MM.1S (cell line): ENCODE data around the gene FRMD7.

Source experiments
- DNase-seq: peaks from one replicate; pipeline ENCODE4 v3.0.0-alpha.2; 2015
- H2AFZ ChIP-seq: fragments of 300-600 bp; sonication (generic); 2 replicates; pipeline ENCODE4 v1.6.0; 2016; ENCODE audit warnings: antibody characterized with exemption, low read length
- H3F3A ChIP-seq: fragments of 300-600 bp; sonication (generic); 2 replicates; pipeline ENCODE4 v1.6.1; 2016; ENCODE audit warnings: mild to moderate bottlenecking, antibody characterized with exemption, low read length, moderate library complexity, mixed read lengths; ENCODE audit not compliant: insufficient read depth
- H3K27ac ChIP-seq: fragments of 300-600 bp; sonication (generic); 2 replicates; pipeline ENCODE4 v1.5.1; 2016; ENCODE audit warnings: mild to moderate bottlenecking, low read length
- H3K27me3 ChIP-seq: fragments of 300-600 bp; sonication (generic); replicated peaks from 2 replicates; pipeline ENCODE4 v1.6.0; 2016; ENCODE audit warnings: low read length; ENCODE audit not compliant: insufficient read depth
- H3K36me3 ChIP-seq: fragments of 300-600 bp; sonication (generic); replicated peaks from 2 replicates; pipeline ENCODE4 v1.6.1; 2016; ENCODE audit warnings: mild to moderate bottlenecking, low read length, mixed read lengths; ENCODE audit not compliant: insufficient read depth
- H3K4me1 ChIP-seq: fragments of 300-600 bp; sonication (generic); 2 replicates; pipeline ENCODE4 v1.6.1; 2016; ENCODE audit warnings: low read length, mixed read lengths
- H3K4me2 ChIP-seq: fragments of 300-600 bp; sonication (generic); 2 replicates; pipeline ENCODE4 v1.6.0; 2016; ENCODE audit warnings: low read depth, low read length
- H3K4me3 ChIP-seq: fragments of 300-600 bp; sonication (generic); 2 replicates; pipeline ENCODE4 v1.5.1; 2016; ENCODE audit warnings: low read length, mixed read lengths
- H3K79me2 ChIP-seq: fragments of 300-600 bp; sonication (generic); 2 replicates; pipeline ENCODE4 v1.6.1; 2016; ENCODE audit warnings: mixed run types, low read length, mixed read lengths
- H3K9ac ChIP-seq: fragments of 300-600 bp; sonication (generic); 2 replicates; pipeline ENCODE4 v1.6.1; 2016; ENCODE audit warnings: low read length, mixed read lengths
- H3K9me2 ChIP-seq: fragments of 300-600 bp; sonication (generic); replicated peaks from 2 replicates; pipeline ENCODE4 v1.6.1; 2016; ENCODE audit warnings: mild to moderate bottlenecking, low read length, mixed read lengths; ENCODE audit not compliant: insufficient read depth
- H3K9me3 ChIP-seq: fragments of 300-600 bp; sonication (generic); replicated peaks from 2 replicates; pipeline ENCODE4 v1.6.1; 2016; ENCODE audit warnings: mild to moderate bottlenecking, low read length, mixed read lengths; ENCODE audit not compliant: insufficient read depth
- H4K20me1 ChIP-seq: fragments of 300-600 bp; sonication (generic); 2 replicates; pipeline ENCODE4 v1.6.1; 2016; ENCODE audit warnings: mild to moderate bottlenecking, low read length, moderate library complexity, mixed read lengths; ENCODE audit not compliant: insufficient read depth
- CTCF ChIP-seq: fragments of 300-600 bp; sonication (generic); IDR thresholded peaks from 2 replicates; pipeline ENCODE4 v1.5.1; 2016; ENCODE audit warnings: antibody characterized with exemption, low read length, mixed read lengths
- EZH2 ChIP-seq: fragments of 300-600 bp; sonication (generic); optimal IDR thresholded peaks from 2 replicates; pipeline ENCODE3; 2017; ENCODE audit warnings: low read depth, mild to moderate bottlenecking, antibody characterized with exemption, low read length, mixed read lengths
- EZH2phosphoT487 ChIP-seq: fragments of 300-600 bp; sonication (generic); IDR thresholded peaks from 2 replicates; pipeline ENCODE4 v1.6.1; 2018; ENCODE audit warnings: antibody characterized with exemption, low read length

Gene FRMD7

GRCh38 chrX:132088864-132089263 is 39.0 kb downstream of the FRMD7 start:
- Histone ChIP-seq H3K9me2 (no peaks in the 10 kb centered on the region), H2AFZ (no peak overlapping the region), H3K27ac (no peak overlapping the region), H3K9me3 (no peaks in the 10 kb centered on the region), H3K27me3 (no peaks in the 10 kb centered on the region), H3K9ac (no peak overlapping the region), H3K4me2 (no peak overlapping the region), H3K36me3 (no peaks in the 10 kb centered on the region), H3K79me2 (no peaks in the 10 kb centered on the region), H3F3A (no peaks in the 10 kb centered on the region), H3K4me3 (no peak overlapping the region), H3K4me1 (no peaks in the 10 kb centered on the region), H4K20me1 (no peaks in the 10 kb centered on the region)
- DNase-seq = no peak
- TF ChIP-seq EZH2 = no peak
- no peak for TF ChIP-seq EZH2phosphoT487
- no peak for TF ChIP-seq CTCF

GRCh38 chrX:132086672-132087071 is 41.1 kb downstream of the FRMD7 start:
- no peaks in the 10 kb centered on the region for H3K36me3 ChIP-seq
- no peak for DNase-seq
- H3K4me2 ChIP-seq = no peak overlapping the region
- no peaks in the 10 kb centered on the region for H3F3A ChIP-seq
- H3K79me2 ChIP-seq = no peaks in the 10 kb centered on the region
- H3K27me3 ChIP-seq = no peaks in the 10 kb centered on the region
- no peaks in the 10 kb centered on the region for H3K9me2 ChIP-seq
- no peak overlapping the region for H3K27ac ChIP-seq
- TF ChIP-seq EZH2 = no peak
- TF ChIP-seq EZH2phosphoT487 = no peak
- no peak for TF ChIP-seq CTCF
- H3K9me3 ChIP-seq = no peaks in the 10 kb centered on the region
- H3K4me3 ChIP-seq = no peak overlapping the region
- H3K4me1 ChIP-seq = no peaks in the 10 kb centered on the region
- no peak overlapping the region for H2AFZ ChIP-seq
- no peak overlapping the region for H3K9ac ChIP-seq
- no peaks in the 10 kb centered on the region for H4K20me1 ChIP-seq

GRCh38 chrX:132085786-132086185 is 42.0 kb downstream of the FRMD7 start:
- Histone ChIP-seq H2AFZ (no peak overlapping the region), H3K27ac (no peak overlapping the region), H3K9me2 (no peaks in the 10 kb centered on the region), H3K4me3 (no peak overlapping the region), H3K9me3 (no peaks in the 10 kb centered on the region), H3K9ac (no peak overlapping the region), H3K4me1 (no peaks in the 10 kb centered on the region), H3K27me3 (no peaks in the 10 kb centered on the region), H4K20me1 (no peaks in the 10 kb centered on the region), H3K79me2 (no peaks in the 10 kb centered on the region), H3K36me3 (no peaks in the 10 kb centered on the region), H3F3A (no peaks in the 10 kb centered on the region), H3K4me2 (no peak overlapping the region)
- DNase-seq = no peak
- no peak for TF ChIP-seq EZH2
- TF ChIP-seq CTCF = no peak
- no peak for TF ChIP-seq EZH2phosphoT487

GRCh38 chrX:132077912-132078311 is 49.9 kb downstream of the FRMD7 start:
- Histone ChIP-seq H3K36me3 (no peaks in the 10 kb centered on the region), H3F3A (no peaks in the 10 kb centered on the region), H3K27me3 (no peaks in the 10 kb centered on the region), H3K4me2 (no peak overlapping the region), H3K4me1 (no peaks in the 10 kb centered on the region), H3K27ac (no peak overlapping the region), H2AFZ (no peak overlapping the region), H3K9ac (no peak overlapping the region), H3K9me2 (no peaks in the 10 kb centered on the region), H3K9me3 (no peaks in the 10 kb centered on the region), H3K4me3 (no peak overlapping the region), H4K20me1 (no peaks in the 10 kb centered on the region), H3K79me2 (no peaks in the 10 kb centered on the region)
- TF ChIP-seq EZH2 = no peak
- TF ChIP-seq EZH2phosphoT487 = no peak
- DNase-seq = no peak
